GM10847 (cell line): ENCODE measurements around the gene ACHE.

ENCODE experiments used
- POLR2A ChIP-seq: IDR thresholded peaks from 2 replicates; pipeline ENCODE4 v1.6.1; 2011; ENCODE audit not compliant: insufficient read length; ENCODE audit errors: extremely low read depth

Gene ACHE

DNA sequence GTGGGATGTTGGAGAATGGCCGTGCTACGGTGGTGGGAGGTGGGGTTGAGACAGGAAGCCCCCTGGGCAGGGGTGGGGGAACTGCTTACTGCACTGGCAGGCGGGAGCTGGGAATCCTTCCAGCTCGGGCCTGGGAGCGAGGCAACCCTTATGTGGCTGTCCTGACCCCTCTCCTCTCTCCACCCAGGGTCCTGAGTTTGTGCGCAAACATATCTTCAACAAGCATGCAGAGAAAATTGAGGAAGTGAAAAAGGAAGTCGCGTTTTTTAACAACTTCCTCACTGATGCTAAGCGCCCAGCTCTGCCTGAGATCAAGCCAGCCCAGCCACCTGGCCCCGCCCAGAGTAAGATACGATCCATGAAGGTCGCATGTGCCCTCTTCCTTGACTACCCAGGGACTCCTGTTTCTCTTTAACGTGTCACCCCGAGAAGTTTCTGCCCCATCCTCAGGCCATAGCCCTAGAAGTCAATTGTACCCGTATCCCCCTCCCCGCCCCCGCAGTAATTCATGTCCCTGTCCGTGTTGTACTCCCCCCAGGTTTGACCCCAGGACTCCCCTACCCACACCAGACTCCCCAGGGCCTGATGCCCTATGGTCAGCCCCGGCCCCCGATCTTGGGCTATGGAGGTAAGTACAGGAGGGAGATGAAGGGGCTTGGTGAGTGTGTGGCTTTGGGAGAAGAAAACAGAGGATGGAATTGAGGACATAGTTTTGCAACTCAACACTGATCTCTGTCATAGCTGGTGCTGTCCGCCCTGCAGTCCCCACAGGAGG lies 8.0 kb downstream of the ACHE start:
- no peak for TF ChIP-seq POLR2A

DNA sequence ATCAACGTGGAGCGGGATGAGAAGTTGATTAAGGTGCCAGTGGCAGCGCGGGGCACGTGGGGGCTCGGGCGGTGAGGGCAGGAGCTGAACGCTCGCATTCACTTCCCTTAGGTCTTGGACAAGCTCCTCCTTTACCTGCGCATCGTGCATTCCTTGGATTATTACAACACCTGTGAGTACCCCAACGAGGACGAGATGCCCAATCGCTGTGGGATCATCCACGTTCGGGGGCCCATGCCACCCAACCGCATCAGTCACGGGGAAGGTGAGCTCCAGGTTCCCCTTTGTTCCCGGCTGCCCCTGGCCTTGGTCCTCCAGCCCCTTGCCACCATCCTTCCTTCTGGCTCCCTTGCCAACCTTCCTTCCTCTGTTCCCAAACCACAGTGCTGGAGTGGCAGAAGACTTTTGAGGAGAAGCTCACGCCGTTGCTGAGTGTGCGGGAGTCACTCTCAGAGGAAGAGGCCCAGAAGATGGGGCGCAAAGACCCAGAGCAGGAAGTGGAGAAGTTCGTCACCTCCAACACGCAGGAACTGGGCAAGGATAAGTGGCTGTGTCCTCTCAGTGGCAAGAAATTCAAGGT lies 8.7 kb downstream of the ACHE start:
- TF ChIP-seq POLR2A = no peak

- TF ChIP-seq POLR2A = no peak
Observed at GRCh38 chr7:100886142-100886935, 9.3 kb downstream of the ACHE start.

DNA sequence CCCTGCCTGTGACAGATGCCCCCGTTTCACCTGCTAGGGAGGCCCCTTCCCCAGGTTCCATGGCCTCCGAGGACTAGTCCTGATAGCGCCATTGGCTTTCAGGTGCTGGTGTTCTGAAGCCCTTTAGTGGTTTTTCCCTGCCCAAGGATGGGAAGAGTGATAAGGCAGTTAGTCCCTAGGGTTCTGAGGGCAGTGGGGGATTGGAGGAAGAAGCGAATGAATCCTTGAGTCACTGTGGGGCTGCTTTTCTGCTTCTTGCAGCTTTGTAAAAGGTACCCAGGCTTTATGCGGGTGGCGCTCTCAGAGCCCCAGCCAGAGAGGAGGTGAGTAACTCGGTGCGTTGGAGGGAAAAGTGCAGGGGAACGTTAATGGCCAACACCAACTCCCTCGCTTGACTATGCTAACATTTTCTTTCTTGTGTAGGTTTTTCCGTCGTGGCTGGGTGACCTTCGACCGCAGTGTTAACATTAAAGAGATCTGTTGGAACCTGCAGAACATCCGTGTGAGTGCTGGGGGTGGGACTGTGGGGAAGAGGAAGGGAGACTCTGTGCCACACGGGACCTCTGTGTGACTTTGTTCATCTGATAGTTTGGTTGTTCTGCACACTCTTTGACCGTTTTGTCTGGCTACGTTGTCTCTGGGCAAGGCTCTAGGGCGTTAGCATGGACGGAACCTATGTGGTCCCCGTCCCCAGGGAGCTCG lies 10.1 kb downstream of the ACHE start:
- TF ChIP-seq POLR2A = no peak

DNA sequence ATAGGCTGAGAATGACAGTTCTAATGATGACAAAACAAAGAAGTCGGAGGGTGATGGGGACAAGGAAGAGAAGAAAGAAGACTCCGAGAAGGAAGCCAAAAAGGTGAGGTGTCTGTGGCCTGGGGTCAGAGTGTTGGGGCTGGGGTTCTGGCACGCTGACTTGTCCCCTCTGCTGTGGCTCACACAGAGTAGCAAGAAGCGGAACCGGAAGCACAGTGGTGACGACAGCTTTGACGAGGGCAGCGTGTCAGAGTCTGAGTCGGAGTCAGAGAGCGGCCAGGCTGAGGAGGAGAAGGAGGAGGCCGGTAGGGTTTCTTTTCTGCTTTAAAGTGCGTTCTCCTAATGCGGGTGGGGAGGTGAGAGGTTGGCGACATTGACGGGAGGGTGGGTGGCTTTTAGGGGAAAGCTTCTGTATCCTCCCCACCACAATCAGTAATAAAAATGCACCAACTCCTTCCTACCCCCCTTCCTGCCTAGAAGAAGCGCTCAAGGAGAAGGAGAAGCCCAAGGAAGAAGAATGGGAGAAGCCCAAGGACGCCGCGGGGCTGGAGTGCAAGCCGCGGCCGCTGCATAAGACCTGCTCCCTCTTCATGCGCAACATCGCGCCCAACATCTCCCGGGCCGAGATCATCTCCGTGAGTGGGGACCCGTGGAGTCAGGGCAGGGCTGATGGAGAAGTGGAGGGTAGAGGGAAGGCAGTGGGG lies 10.8 kb downstream of the ACHE start:
- TF ChIP-seq POLR2A = no peak

DNA sequence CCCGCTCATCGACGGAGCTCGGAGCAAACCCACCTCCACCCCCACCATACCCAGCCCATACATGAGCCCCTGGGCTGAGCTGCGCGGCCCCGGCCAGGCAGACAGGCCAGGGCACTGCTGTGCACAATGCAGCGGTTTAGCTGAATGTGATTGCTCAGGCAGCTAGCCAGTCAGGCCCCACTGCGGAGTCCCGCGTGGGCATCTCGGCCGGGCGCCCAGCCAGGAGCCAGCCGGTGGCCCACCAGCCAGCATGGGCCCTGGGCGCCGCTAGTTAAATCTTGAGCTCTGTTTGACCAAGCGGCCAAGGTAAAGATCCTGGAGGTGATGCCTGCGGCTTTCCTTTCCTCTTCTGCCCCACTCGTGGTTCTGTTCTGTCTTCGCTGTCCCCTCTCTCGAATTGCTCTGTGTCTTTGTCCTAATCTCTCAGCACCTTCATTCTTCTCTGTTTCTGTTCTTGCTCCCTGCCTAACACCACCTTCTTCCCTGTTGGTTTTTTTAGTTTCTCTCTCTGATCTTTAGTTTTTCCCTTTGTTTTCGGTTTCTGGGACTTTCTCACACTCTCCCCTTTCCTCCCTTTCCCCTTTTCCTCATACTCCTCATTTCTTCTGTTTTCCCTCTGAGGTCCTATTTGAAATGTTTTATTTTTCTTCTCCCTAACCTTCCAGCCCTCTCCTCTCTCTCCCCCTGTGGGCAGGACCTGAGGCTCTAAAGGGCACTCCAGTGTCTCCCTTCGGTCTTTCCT lies 12.7 kb downstream of the ACHE start:
- no peak for TF ChIP-seq POLR2A

DNA sequence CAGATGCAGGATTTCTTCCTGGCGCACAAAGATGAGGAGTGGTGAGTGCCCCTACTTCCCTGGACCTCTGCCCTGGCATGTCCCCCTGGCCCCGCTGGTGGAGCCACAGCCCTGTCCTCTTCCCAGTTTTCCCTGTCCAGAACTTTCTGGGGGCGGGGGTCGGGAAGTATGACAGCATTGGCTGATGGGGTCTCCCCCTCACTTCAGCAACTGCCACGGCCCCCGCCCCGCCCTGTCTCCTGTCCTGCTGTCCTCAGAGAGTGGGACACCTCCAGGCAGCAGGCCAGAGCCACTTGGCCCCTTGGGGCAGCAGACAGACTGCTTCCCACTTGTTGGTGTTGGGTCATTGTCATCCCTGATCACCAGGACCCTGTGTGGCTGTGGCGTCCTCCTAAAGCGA lies 13.5 kb downstream of the ACHE start:
- no peak for TF ChIP-seq POLR2A

DNA sequence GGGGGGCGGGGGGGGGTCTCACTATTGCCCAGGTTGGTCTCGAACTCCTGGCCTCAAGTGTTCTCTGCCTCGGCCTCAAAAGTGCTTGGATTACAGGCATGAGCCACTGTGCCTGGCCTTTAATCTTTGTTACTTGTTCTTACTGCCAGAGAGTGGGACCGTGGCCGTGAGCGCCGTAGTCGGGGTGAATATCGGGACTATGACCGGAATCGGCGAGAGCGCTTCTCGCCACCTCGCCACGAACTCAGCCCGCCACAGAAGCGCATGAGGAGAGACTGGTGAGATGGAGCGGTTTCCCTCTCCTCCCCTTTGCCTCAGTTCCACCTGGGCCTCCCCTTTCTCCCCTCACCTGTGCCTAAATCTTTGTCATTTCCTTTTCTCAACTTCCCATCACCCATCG lies 14.6 kb downstream of the ACHE start:
- no peak for TF ChIP-seq POLR2A

DNA sequence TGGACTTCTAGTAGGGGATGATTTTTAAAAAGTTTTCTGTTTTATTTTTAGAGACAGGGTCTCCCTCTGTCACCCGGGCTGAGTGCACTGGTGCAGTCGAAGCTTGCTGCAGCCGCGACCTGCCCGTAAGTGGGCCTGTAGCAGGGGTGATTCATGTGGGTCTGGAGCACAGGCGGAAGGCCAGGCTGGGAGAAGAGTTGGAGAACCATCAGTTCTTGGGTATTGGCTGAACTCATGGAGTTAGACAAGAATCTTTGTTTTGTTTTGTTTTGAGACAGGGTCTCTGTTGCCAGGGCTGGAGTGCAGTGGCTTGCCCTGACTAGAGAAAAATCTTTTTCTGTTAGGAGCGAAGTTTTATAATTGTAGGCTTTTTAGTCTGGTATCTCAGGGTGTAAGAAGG lies 15.0 kb downstream of the ACHE start:
- TF ChIP-seq POLR2A = no peak

- no peak for TF ChIP-seq POLR2A
Observed at GRCh38 chr7:100879685-100880261, 15.9 kb downstream of the ACHE start.

GRCh38 chr7:100878685-100879084 lies 17.0 kb downstream of the ACHE start:
- TF ChIP-seq POLR2A = no peak

DNA sequence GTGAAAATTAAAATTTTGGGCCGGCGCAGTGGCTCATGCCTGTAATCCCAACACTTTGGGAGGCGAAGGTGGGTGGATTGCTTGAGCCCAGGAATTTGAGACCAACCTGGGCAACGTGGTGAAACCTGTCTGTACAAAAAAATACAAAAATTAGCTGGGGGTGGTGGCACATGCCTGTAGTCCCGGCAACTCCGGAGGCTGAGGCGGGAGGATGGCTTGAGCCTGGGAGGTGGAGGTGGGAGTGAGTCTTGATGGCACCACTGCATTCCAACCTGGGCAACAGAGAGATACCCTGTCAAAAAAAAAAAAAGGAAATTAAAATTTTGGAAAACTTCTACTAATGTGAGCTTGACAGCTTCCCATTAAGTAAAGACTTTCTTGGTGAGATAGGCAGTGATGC lies 17.7 kb downstream of the ACHE start:
- no peak for TF ChIP-seq POLR2A

- no peak for TF ChIP-seq POLR2A
Observed at GRCh38 chr7:100875356-100875751, 20.3 kb downstream of the ACHE start.
